Osteoblast (primary cell): ENCODE measurements around the gene ATP11B. TPM values are rescaled to one million over a fixed set of nuclear protein-coding genes. Genes with fewer than 3 reads are reported as not detected.
A peak's percentile ranks its signal among the peaks of the same experiment; 100 is the strongest.

Experiments used
- DNase-seq: peaks from one replicate; pipeline ENCODE4 v3.0.0; 2011; ENCODE audit warnings: low spot score, mixed read lengths; ENCODE audit not compliant: insufficient read length; ENCODE audit errors: missing footprints
- H2AFZ ChIP-seq: 2 replicates; pipeline ENCODE4 v1.6.0; 2011; ENCODE audit warnings: mild to moderate bottlenecking, low read length
- H3K27ac ChIP-seq: 2 replicates; pipeline ENCODE4 v1.5.1; 2011; ENCODE audit warnings: mild to moderate bottlenecking, low read depth, low read length, moderate library complexity
- H3K27me3 ChIP-seq: 2 replicates; pipeline ENCODE4 v1.6.0; 2012; ENCODE audit warnings: mild to moderate bottlenecking, control low read depth, inconsistent platforms, low read length, moderate library complexity; ENCODE audit not compliant: insufficient read depth
- H3K36me3 ChIP-seq: 2 replicates; pipeline ENCODE4 v1.5.1; 2011; ENCODE audit warnings: mild to moderate bottlenecking, low read length, control low read depth, moderate library complexity; ENCODE audit not compliant: insufficient read depth
- H3K4me1 ChIP-seq: 2 replicates; pipeline ENCODE4 v1.5.1; 2011; ENCODE audit warnings: mild to moderate bottlenecking, low read length, control low read depth, moderate library complexity; ENCODE audit not compliant: insufficient read depth
- H3K4me2 ChIP-seq: 2 replicates; pipeline ENCODE4 v1.6.0; 2011; ENCODE audit warnings: mild to moderate bottlenecking, low read length; ENCODE audit not compliant: insufficient read depth
- H3K4me3 ChIP-seq: fragments of 200-600 bp; sonication (generic); 3 replicates; pipeline ENCODE4 v1.5.1; 2012; ENCODE audit warnings: mild to moderate bottlenecking, low read length, inconsistent platforms; ENCODE audit not compliant: insufficient read depth
- H3K79me2 ChIP-seq: 2 replicates; pipeline ENCODE4 v1.6.0; 2012; ENCODE audit warnings: mild to moderate bottlenecking, low read length, control low read depth, inconsistent platforms; ENCODE audit not compliant: insufficient read depth
- H3K9me3 ChIP-seq: 2 replicates; pipeline ENCODE4 v1.5.1; 2011; ENCODE audit warnings: low read depth, low read length, control low read depth
- H4K20me1 ChIP-seq: 2 replicates; pipeline ENCODE4 v1.6.0; 2012; ENCODE audit warnings: mild to moderate bottlenecking, low read length, control low read depth; ENCODE audit not compliant: insufficient read depth
- CTCF ChIP-seq: IDR thresholded peaks from 2 replicates; pipeline ENCODE4 v1.5.1; 2011; ENCODE audit warnings: mild to moderate bottlenecking, low read depth, low read length, moderate library complexity; ENCODE audit errors: extremely low read depth
- total RNA-seq: library from RNA; depleted of rRNA; stranded (reverse); fragments of >200 nt; gene quantifications from 2 replicates; pipeline ENCODE4 v1.2.3, GENCODE V29; 2012

ATP11B gene
- total RNA-seq, 1 donor, result 71.3 TPM

GRCh38 chr3:182784542-182784941 lies 8.8 kb upstream of the ATP11B start:
- H4K20me1 ChIP-seq, result no peaks in the 10 kb centered on the region
- TF ChIP-seq CTCF, result no peak
- no peaks in the 10 kb centered on the region for H3K36me3 ChIP-seq
- H3K9me3 ChIP-seq, result no peaks in the 10 kb centered on the region
- H2AFZ ChIP-seq, result no peak overlapping the region
- no peak for DNase-seq
- no peak overlapping the region for H3K4me3 ChIP-seq
- peaks cover 14% of the 10 kb centered on the region for H3K4me1 ChIP-seq
- no peak overlapping the region for H3K27ac ChIP-seq
- H3K27me3 ChIP-seq, result peaks cover 12% of the 10 kb centered on the region
- H3K4me2 ChIP-seq, result no peak overlapping the region
- no peaks in the 10 kb centered on the region for H3K79me2 ChIP-seq

- Histone ChIP-seq H3K79me2 (no peaks in the 10 kb centered on the region), H2AFZ (no peak overlapping the region), H3K4me2 (no peak overlapping the region), H4K20me1 (no peaks in the 10 kb centered on the region), H3K4me1 (peaks cover 16% of the 10 kb centered on the region), H3K4me3 (no peak overlapping the region), H3K9me3 (no peaks in the 10 kb centered on the region), H3K36me3 (no peaks in the 10 kb centered on the region), H3K27me3 (peaks cover 9% of the 10 kb centered on the region), H3K27ac (no peak overlapping the region)
- no peak for DNase-seq
- TF ChIP-seq CTCF, result no peak
Measured at GRCh38 chr3:182785142-182785541, 8.2 kb upstream of the ATP11B start.

GRCh38 chr3:182785756-182786155 lies 7.5 kb upstream of the ATP11B start:
- H4K20me1 ChIP-seq, result no peaks in the 10 kb centered on the region
- no peak overlapping the region for H2AFZ ChIP-seq
- TF ChIP-seq CTCF, result no peak
- H3K4me1 ChIP-seq, result peaks cover 16% of the 10 kb centered on the region
- H3K9me3 ChIP-seq, result no peaks in the 10 kb centered on the region
- H3K79me2 ChIP-seq, result no peaks in the 10 kb centered on the region
- no peak overlapping the region for H3K4me3 ChIP-seq
- H3K27me3 ChIP-seq, result peaks cover 9% of the 10 kb centered on the region
- H3K27ac ChIP-seq, result no peak overlapping the region
- H3K36me3 ChIP-seq, result no peaks in the 10 kb centered on the region
- no peak for DNase-seq
- H3K4me2 ChIP-seq, result no peak overlapping the region

- H3K27me3 ChIP-seq, result peaks cover 9% of the 10 kb centered on the region
- no peak overlapping the region for H2AFZ ChIP-seq
- no peaks in the 10 kb centered on the region for H4K20me1 ChIP-seq
- no peaks in the 10 kb centered on the region for H3K36me3 ChIP-seq
- TF ChIP-seq CTCF, result no peak
- H3K4me1 ChIP-seq, result peaks cover 16% of the 10 kb centered on the region
- H3K4me3 ChIP-seq, result no peak overlapping the region
- H3K79me2 ChIP-seq, result no peaks in the 10 kb centered on the region
- no peak overlapping the region for H3K27ac ChIP-seq
- no peaks in the 10 kb centered on the region for H3K9me3 ChIP-seq
- DNase-seq, result no peak
- peak overlapping the region; percentile 37 for H3K4me2 ChIP-seq
Measured at GRCh38 chr3:182786564-182787196, 6.6 kb upstream of the ATP11B start.
